ENCODE results near the gene CLCN2. TPM values are rescaled to one million over a fixed set of nuclear protein-coding genes. Genes with fewer than 3 reads are reported as not detected.
A peak's percentile ranks its signal among the peaks of the same experiment; 100 is the strongest.

CLCN2 gene
- total RNA-seq, 1 experiment from 2014 or later = 13.0 TPM

DNA sequence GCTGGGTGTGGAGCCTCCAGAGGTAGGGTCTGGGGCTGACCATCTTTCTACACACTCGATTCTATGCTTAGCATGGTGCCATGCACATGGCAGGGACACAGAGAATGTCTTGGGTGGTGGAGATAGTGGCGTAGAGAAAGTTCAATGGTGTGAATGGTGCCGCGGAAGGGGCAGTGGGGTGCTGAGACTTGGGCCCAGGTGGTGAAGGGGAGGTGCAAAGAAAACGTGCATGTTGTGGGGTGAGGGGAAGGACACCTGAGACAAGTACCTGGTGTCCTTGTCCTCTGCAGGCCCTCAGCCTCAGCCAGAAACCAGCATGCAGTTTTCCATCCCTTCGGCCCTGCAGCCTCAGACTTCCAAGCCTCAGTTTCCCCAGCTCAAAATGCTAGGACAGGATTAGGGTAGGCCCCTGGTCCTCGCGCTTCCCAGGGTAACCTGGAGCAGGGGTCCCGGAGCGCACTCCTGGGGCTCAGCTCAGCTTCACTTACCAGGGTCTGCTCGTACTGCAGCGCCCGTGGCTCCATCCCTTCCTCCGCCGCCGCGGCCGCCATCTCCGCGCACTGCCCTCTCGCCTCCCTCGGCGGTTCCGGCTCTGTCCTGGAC, 375 bp downstream of the CLCN2 start:
- ChIA-PET POLR2A (ENCODE audit: unreplicated experiment) (no interaction called here), CTCF (interaction anchor here (1.2 kb wide), 1 partner anchor 10 kb away, joined by 4 read pairs; no protein-coding TSS in a partner anchor)
- no peaks in the 10 kb centered on the region for H3K9me2 ChIP-seq (replicated peaks; ENCODE audit: low read length)
- TF ChIP-seq EZH2 (IDR thresholded peaks at IDR 0.05; ENCODE audit: low read length, unreplicated experiment) = no peak
- TF ChIP-seq, protein P1, sequence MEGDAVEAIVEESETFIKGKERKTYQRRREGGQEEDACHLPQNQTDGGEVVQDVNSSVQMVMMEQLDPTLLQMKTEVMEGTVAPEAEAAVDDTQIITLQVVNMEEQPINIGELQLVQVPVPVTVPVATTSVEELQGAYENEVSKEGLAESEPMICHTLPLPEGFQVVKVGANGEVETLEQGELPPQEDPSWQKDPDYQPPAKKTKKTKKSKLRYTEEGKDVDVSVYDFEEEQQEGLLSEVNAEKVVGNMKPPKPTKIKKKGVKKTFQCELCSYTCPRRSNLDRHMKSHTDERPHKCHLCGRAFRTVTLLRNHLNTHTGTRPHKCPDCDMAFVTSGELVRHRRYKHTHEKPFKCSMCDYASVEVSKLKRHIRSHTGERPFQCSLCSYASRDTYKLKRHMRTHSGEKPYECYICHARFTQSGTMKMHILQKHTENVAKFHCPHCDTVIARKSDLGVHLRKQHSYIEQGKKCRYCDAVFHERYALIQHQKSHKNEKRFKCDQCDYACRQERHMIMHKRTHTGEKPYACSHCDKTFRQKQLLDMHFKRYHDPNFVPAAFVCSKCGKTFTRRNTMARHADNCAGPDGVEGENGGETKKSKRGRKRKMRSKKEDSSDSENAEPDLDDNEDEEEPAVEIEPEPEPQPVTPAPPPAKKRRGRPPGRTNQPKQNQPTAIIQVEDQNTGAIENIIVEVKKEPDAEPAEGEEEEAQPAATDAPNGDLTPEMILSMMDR (conservative IDR thresholded peaks at IDR 0.05; ENCODE audit: low read depth, low read length) = no peak
- DNase-seq (no peak), ATAC-seq (no peak)
- H3K4me2 ChIP-seq (ENCODE audit: low read length) = peak overlapping the region; percentile 85
- H3K27me3 ChIP-seq (ENCODE audit: low read length) = no peaks in the 10 kb centered on the region
- peak overlapping the region; percentile 84 for H3K4me3 ChIP-seq (ENCODE audit: low read length)
- H3K4me1 ChIP-seq (ENCODE audit: insufficient read depth, low read length) = peaks cover 21% of the 10 kb centered on the region
- H2AFZ ChIP-seq (ENCODE audit: low read length) = peak overlapping the region; percentile 84
- H3K27ac ChIP-seq (ENCODE audit: low read length) = no peak overlapping the region
- no TSS peak for BruUV-seq (replicated peaks)
- intact Hi-C loops (cut with micrococcal nuclease) = no loop called here
- peaks cover 10% of the 10 kb centered on the region for H4K20me1 ChIP-seq (ENCODE audit: low read length)
- no peaks in the 10 kb centered on the region for H3K9me3 ChIP-seq (ENCODE audit: low read length)
- peaks cover 9% of the 10 kb centered on the region for H3K36me3 ChIP-seq (ENCODE audit: low read depth, low read length)
- no peaks in the 10 kb centered on the region for H3F3A ChIP-seq (ENCODE audit: low read length, unreplicated experiment)
- peak overlapping the region; percentile 92 for H3K9ac ChIP-seq (ENCODE audit: low read length)
- peaks cover 38% of the 10 kb centered on the region for H3K79me2 ChIP-seq (ENCODE audit: low read length)

DNA sequence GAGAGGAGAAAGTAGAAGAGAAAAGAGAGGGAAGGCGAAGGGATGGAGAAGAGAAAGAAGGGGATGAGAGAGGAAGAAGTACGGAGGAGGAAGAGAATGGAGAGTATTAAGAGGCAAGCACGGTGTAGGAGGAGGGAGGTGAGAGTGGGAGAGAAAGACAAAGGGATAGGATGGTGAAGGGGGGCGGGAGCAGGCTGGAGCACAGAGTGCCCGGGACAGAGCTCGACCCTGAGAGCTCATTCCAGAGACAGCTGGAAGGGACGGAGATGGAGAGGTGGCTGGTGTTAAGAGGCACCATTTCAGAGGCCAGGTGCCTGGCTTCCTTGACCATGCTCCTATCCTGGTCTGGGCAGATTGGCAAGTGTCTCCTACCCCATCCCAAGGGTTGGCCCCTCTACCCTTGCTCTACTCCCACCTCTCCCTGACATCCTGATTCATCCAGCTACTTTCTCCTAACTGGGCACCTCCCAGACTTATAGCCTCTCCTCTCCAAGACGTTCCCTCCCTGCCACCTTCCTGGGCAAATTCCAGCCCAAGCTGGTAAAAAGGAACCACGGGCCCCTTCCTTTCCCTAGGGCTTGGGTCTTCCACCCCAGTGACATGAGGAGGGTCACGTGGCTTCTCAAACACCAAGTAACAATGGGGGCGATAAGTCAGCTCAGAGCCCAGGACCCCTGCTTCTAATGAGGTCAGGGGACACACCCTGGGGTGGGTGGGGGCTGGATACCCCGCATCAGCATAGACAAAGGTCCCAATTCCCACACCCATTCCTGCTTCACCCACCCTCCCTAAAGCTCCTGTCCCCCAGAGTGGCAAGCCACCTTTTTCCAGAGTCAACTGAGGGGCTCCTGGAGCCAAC, 1.1 kb downstream of the CLCN2 start:
- Histone ChIP-seq H3K36me3 (ENCODE audit: low read depth, low read length) (peaks cover 6% of the 10 kb centered on the region), H3K4me2 (ENCODE audit: low read length) (peak overlapping the region; percentile 85), H4K20me1 (ENCODE audit: low read length) (peaks cover 10% of the 10 kb centered on the region), H3K79me2 (ENCODE audit: low read length) (peaks cover 34% of the 10 kb centered on the region), H3K27ac (ENCODE audit: low read length) (no peak overlapping the region), H3K27me3 (ENCODE audit: low read length) (no peaks in the 10 kb centered on the region), H3K4me1 (ENCODE audit: insufficient read depth, low read length) (peaks cover 21% of the 10 kb centered on the region), H3K9me3 (ENCODE audit: low read length) (no peaks in the 10 kb centered on the region), H2AFZ (ENCODE audit: low read length) (no peak overlapping the region; the same call in 1 of the 2 replicates), H3F3A (ENCODE audit: low read length, unreplicated experiment) (no peaks in the 10 kb centered on the region), H3K4me3 (ENCODE audit: low read length) (peak overlapping the region; percentile 84), H3K9me2 (replicated peaks; ENCODE audit: low read length) (no peaks in the 10 kb centered on the region), H3K9ac (ENCODE audit: low read length) (peak overlapping the region; percentile 92)
- ChIA-PET POLR2A (ENCODE audit: unreplicated experiment) (no interaction called here), CTCF (no interaction called here)
- intact Hi-C loops (cut with micrococcal nuclease) = no loop called here
- BruUV-seq (replicated peaks) = no TSS peak
- TF ChIP-seq EZH2phosphoT487 (IDR thresholded peaks at IDR 0.05; ENCODE audit: borderline replicate concordance, low read length) = no peak
- no peak for TF ChIP-seq EZH2 (IDR thresholded peaks at IDR 0.05; ENCODE audit: low read length, unreplicated experiment)
- TF ChIP-seq, protein P1 (conservative IDR thresholded peaks at IDR 0.05; ENCODE audit: low read depth, low read length) = no peak
- ATAC-seq (no peak), DNase-seq (no peak)

DNA sequence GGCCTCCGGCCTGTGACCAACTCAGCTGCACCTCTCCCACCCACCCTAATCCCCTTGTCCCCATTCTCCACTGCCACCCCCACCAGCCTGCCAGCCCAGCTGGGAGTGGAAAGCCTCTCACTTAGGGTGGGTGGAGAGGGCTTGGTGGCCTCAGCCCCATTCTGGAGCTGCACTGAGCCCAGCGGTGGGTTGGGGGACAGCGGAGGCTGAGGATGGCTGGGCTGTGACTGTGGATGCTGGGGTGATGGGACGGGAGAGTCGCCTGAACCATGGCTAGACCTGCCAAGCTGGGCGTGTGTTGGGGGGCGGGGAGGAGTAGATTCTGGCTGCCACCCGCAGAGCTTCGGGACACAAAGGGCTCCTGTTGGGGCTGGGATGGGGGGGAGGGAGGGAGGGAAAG, 1.8 kb downstream of the CLCN2 start:
- H3K4me3 ChIP-seq (ENCODE audit: low read length) = no peak overlapping the region
- CTCF ChIA-PET = no interaction called here

More for the DNA sequence above, 1.8 kb downstream of the CLCN2 start:
- Histone ChIP-seq H3K9me2 (replicated peaks; ENCODE audit: low read length) (no peaks in the 10 kb centered on the region), H3K9ac (ENCODE audit: low read length) (no peak overlapping the region), H3F3A (ENCODE audit: low read length, unreplicated experiment) (no peaks in the 10 kb centered on the region), H3K27me3 (ENCODE audit: low read length) (no peaks in the 10 kb centered on the region), H3K36me3 (ENCODE audit: low read depth, low read length) (no peaks in the 10 kb centered on the region; the same call in 1 of the 2 replicates), H2AFZ (ENCODE audit: low read length) (no peak overlapping the region), H3K9me3 (ENCODE audit: low read length) (no peaks in the 10 kb centered on the region), H3K27ac (ENCODE audit: low read length) (no peak overlapping the region), H3K4me1 (ENCODE audit: insufficient read depth, low read length) (peaks cover 14% of the 10 kb centered on the region), H3K79me2 (ENCODE audit: low read length) (peaks cover 27% of the 10 kb centered on the region), H4K20me1 (ENCODE audit: low read length) (peaks cover 3% of the 10 kb centered on the region), H3K4me2 (ENCODE audit: low read length) (no peak overlapping the region)
- intact Hi-C loops (cut with micrococcal nuclease) = no loop called here
- TF ChIP-seq, protein P1 (conservative IDR thresholded peaks at IDR 0.05; ENCODE audit: low read depth, low read length) = no peak
- TF ChIP-seq EZH2phosphoT487 (IDR thresholded peaks at IDR 0.05; ENCODE audit: borderline replicate concordance, low read length) (no peak), EZH2 (IDR thresholded peaks at IDR 0.05; ENCODE audit: low read length, unreplicated experiment) (no peak)
- DNase-seq = no peak
- no TSS peak for BruUV-seq (replicated peaks)
- no peak for ATAC-seq
- POLR2A ChIA-PET (ENCODE audit: unreplicated experiment) = no interaction called here

Measured in PC-3 (cell line).